ENCODE data around the gene MAGI2. TPM values are rescaled to one million over a fixed set of nuclear protein-coding genes. Genes with fewer than 3 reads are reported as not detected.

MAGI2 gene
- total RNA-seq, 1 experiment from 2014 or later, result 0.22 TPM

- Histone ChIP-seq H3K9me2 (ENCODE audit: insufficient read depth) (no peaks in the 10 kb centered on the region), H4K20me1 (ENCODE audit: insufficient read depth) (no peaks in the 10 kb centered on the region), H3K27ac (ENCODE audit: low read depth, low read length) (no peak overlapping the region), H3K27me3 (ENCODE audit: insufficient read depth, low read length) (peaks cover 42% of the 10 kb centered on the region), H3K4me1 (ENCODE audit: control insufficient read depth in 1 of 2, insufficient read depth in 2 of 2, low read length in 2 of 2) (no peaks in the 10 kb centered on the region), H3K36me3 (ENCODE audit: control insufficient read depth in 1 of 2, insufficient read depth in 2 of 2, low read length in 2 of 2) (no peaks in the 10 kb centered on the region), H3K9ac (ENCODE audit: low read length) (no peak overlapping the region), H3K4me3 (replicated peaks in 1 of 2; ENCODE audit: low read depth in 1 of 2, low read length in 2 of 2) (no peak overlapping the region), H3K4me2 (ENCODE audit: low read length) (no peak overlapping the region), H3K9me3 (ENCODE audit: control insufficient read depth in 1 of 2, insufficient read depth in 1 of 2, low read depth in 1 of 2, low read length in 2 of 2) (no peaks in the 10 kb centered on the region), H2AFZ (ENCODE audit: low read depth, low read length, poor library complexity, severe bottlenecking) (no peak overlapping the region), H3K79me2 (ENCODE audit: insufficient read depth, low read length) (no peaks in the 10 kb centered on the region)
- ChIA-PET CTCF (no interaction called here), RAD21 (ENCODE audit: low non-redundant PET in 1 of 2, low total read pairs in 2 of 2, uncharacterized antibody in 2 of 2, unreplicated experiment in 2 of 2) (no interaction called here), POLR2A (no interaction called here)
- TF ChIP-seq CEBPB (IDR thresholded peaks at IDR 0.05; ENCODE audit: low read depth) (no peak), YY1 (IDR thresholded peaks at IDR 0.05; ENCODE audit: extremely low read depth, insufficient replicate concordance, low read depth, low read length) (no peak), ATF3 (IDR thresholded peaks at IDR 0.05) (no peak), SRF (IDR thresholded peaks at IDR 0.05; ENCODE audit: low read depth) (no peak), ZBTB33 (IDR thresholded peaks at IDR 0.05; ENCODE audit: extremely low read depth, insufficient replicate concordance, low read length) (no peak), RAD21 (IDR thresholded peaks at IDR 0.05; ENCODE audit: low read depth) (no peak), FOSL1 (IDR thresholded peaks at IDR 0.05; ENCODE audit: low read depth) (no peak), JUND (IDR thresholded peaks at IDR 0.05) (no peak)
- no peak for ATAC-seq
- DNase-seq (ENCODE audit: low read depth, low spot score), result no peak
- no TSS peak for BruUV-seq (replicated peaks)
- intact Hi-C loops (cut with micrococcal nuclease), result no loop called here
Observed at GRCh38 chr7:78141522-78142281, 1311.8 kb downstream of the MAGI2 start.
